ENCODE data around the gene KATNBL1. TPM values are rescaled to one million over a fixed set of nuclear protein-coding genes. Genes with fewer than 3 reads are reported as not detected.

Gene KATNBL1, protein sequence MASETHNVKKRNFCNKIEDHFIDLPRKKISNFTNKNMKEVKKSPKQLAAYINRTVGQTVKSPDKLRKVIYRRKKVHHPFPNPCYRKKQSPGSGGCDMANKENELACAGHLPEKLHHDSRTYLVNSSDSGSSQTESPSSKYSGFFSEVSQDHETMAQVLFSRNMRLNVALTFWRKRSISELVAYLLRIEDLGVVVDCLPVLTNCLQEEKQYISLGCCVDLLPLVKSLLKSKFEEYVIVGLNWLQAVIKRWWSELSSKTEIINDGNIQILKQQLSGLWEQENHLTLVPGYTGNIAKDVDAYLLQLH
- 17.3 to 36.5 TPM (median 34.7 TPM) in 5 replicates for total RNA-seq (2022; extraction: Qiagen RNA extraction; ENCODE audit: low read depth)

DNA sequence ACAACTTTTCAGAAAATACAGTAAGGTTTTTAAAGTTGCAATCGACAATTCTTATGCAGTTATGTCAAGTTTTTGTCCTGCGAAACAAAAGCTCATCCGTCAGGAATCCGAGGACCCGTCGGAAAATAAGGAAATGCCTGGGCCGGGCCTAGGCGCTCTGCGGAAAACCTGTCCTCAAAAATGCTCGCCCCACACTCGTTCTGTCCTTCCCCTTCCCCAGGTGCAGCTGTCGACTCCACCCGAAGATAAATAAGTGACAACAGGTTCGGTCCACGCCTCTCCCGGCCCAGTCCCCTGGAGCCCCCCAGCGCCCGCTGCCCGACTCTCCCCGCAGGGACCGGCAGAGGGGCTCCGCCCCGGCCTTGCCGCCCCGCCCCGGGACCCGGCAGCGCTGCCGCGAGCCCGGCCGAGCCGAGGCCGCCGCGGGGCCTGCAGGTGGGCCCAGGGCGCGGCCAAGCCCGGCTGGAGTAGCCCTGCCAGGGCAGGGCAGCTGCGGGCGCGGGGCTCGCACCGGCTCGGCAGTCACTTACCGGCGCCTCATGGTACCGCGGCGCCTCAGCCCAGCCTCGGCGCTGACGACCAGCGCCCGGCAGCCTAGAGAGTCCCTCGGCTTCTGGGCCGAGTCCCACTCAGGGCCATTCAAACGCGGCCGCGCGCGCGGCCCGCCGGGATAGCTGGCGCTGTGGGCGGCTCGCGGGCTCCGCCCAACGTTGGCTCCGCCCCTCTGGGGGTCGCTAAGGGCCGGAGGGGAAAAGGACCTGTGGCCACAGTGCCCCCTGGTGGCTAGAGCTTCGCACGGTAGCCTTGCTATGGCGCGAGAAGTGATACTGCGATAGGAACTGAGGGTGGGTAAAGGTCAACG is at the start of gene KATNBL1:
Gene KATNBL1, minus strand, starts transcription at position 676 of the 862 bp plus-strand sequence. CDS start 46,420 bp downstream, outside the sequence.

DNA sequence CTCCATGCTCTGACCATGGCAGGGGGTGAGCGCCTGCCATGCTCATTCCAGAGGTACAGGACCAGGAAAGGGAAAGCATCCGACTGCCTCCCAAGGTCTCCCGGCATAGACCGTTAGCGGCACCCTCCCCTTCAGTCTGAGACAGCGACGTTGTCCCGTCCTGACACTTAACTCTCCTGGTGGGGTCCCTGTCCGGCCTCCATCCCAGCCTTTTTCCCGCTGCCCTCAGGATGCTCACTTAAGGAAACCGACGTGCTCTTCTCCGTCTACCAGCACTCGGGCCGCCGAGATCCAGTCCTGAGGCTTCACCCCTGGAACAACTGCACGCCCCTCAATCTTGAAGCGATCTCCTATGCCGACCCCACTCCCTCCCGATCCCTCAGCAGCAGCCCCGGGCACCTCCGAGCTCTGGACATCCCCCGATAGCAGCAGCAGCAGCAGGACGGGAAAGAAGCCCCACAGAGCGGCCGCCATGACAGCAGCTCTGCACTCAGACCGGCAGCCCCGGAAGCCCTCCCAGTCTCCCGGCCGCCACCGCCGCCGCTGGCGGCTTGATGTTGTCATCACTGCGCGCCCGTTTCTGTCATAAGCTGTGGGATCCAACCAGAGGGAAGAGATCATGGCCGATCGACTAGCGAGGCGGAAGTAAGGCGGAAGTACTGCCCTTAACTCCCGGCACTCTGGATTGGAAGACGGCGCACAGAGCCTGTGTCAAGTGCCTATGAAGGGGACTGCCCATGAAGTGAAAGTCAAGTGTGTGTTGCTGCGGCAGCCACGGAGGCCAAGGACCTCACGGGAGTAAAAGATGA is 108.3 kb downstream of the KATNBL1 start, which contains the start of the genes EMC7 and PGBD4:
Gene EMC7, minus strand, starts transcription at position 497 of the 809 bp plus-strand sequence. Its CDS starts 23 bp downstream, at position 474.
Gene PGBD4, plus strand, starts transcription at position 718 of the 809 bp plus-strand sequence. CDS start 449 bp downstream, outside the sequence.

Other genes with a start within 250 kb of the KATNBL1 start
- gene CHRM5, start 241.6 kb downstream of the KATNBL1 start, total RNA-seq (2022; extraction: Qiagen RNA extraction; ENCODE audit: low read depth) = not detected in 5 replicates
- 22.9 to 26.1 TPM (median 23.8 TPM) in 5 replicates for gene AVEN, start 170.9 kb downstream of the KATNBL1 start, total RNA-seq (2022; extraction: Qiagen RNA extraction; ENCODE audit: low read depth)
- gene EMC7, start 108.2 kb downstream of the KATNBL1 start, total RNA-seq (2022; extraction: Qiagen RNA extraction; ENCODE audit: low read depth) = 128 to 154 TPM (median 142 TPM) in 5 replicates
- gene PGBD4, start 108.0 kb downstream of the KATNBL1 start, total RNA-seq (2022; extraction: Qiagen RNA extraction; ENCODE audit: low read depth) = 0.82 to 1.6 TPM (median 1.5 TPM) in 5 replicates
- gene EMC4, start 14.9 kb upstream of the KATNBL1 start, total RNA-seq (2022; extraction: Qiagen RNA extraction; ENCODE audit: low read depth) = 186 to 201 TPM (median 199 TPM) in 5 replicates
- 4.7 to 6.9 TPM (median 6.6 TPM) in 5 replicates for gene SLC12A6, start 127.7 kb upstream of the KATNBL1 start, total RNA-seq (2022; extraction: Qiagen RNA extraction; ENCODE audit: low read depth)
- gene NOP10, start 133.0 kb upstream of the KATNBL1 start, total RNA-seq (2022; extraction: Qiagen RNA extraction; ENCODE audit: low read depth) = 526 to 639 TPM (median 558 TPM) in 5 replicates
- gene NUTM1, start 133.2 kb upstream of the KATNBL1 start, total RNA-seq (2022; extraction: Qiagen RNA extraction; ENCODE audit: low read depth) = not detected in 5 replicates
- 42.3 to 64.1 TPM (median 56.1 TPM) in 5 replicates for gene LPCAT4, start 157.1 kb upstream of the KATNBL1 start, total RNA-seq (2022; extraction: Qiagen RNA extraction; ENCODE audit: low read depth)
- 4.6 to 10.2 TPM (median 7.5 TPM) in 5 replicates for gene GOLGA8A, start 227.7 kb upstream of the KATNBL1 start, total RNA-seq (2022; extraction: Qiagen RNA extraction; ENCODE audit: low read depth)